A549 (cell line): ENCODE results near the gene ERICH2. TPM values are rescaled to one million over a fixed set of nuclear protein-coding genes. Genes with fewer than 3 reads are reported as not detected.

Experiments used
- ATAC-seq, 2 experiments: fragments of 200-7000 bp in 1 of 2; fragments of >200 bp in 1 of 2; cut with Nextera tagmentation in 1 of 2; cut with Tn5 transposase in 1 of 2; 3 replicates each; pipeline versions ENCODE4 v1.8.0 to v1.9.1; 2018 to 2020; ENCODE audit warnings: mild to moderate bottlenecking in 1 of 2, moderate library complexity in 1 of 2
- CTCF ChIA-PET: fragments of 300-600 bp; sonication (Branson Sonifier 250); formaldehyde crosslinking; extraction: SDS; loops from one replicate; lab custom pipeline; 2021; ENCODE audit warnings: antibody characterized with exemption, inconsistent platforms; lab: Yijun Ruan, JAX
- POLR2A ChIA-PET: fragments of 350-600 bp; formaldehyde crosslinking; extraction: SDS; loops from one replicate; lab custom pipeline; 2021; ENCODE audit warnings: antibody characterized with exemption, inconsistent platforms; lab: Yijun Ruan, JAX
- DNase-seq, 2 experiments: peaks; one replicate each; pipeline versions ENCODE4 v3.0.0 to v3.0.0-alpha.2; 2011 to 2016; ENCODE audit warnings: low read depth in 1 of 2, low spot score in 1 of 2
- FAIRE-seq: peaks from 2 replicates; lab custom pipeline; 2011; peaks lifted over from hg19 to GRCh38; lab: Jason Lieb, UNC
- H3K27ac ChIP-seq, 2 experiments: fragments of >200 bp; sonication (Bioruptor Twin); formaldehyde crosslinking; 3 replicates each; pipeline ENCODE4 v1.5.1; 2016 to 2017
- H3K4me1 ChIP-seq: fragments of >200 bp; sonication (Bioruptor Twin); formaldehyde crosslinking; 3 replicates; pipeline ENCODE4 v1.6.1; 2016
- H3K4me2 ChIP-seq: fragments of >200 bp; sonication (Bioruptor Twin); formaldehyde crosslinking; 3 replicates; pipeline ENCODE4 v1.6.1; 2016
- H3K4me3 ChIP-seq: fragments of >200 bp; sonication (Bioruptor Twin); formaldehyde crosslinking; 3 replicates; pipeline ENCODE4 v1.5.1; 2016
- H3K9me3 ChIP-seq: fragments of >200 bp; sonication (Bioruptor Twin); formaldehyde crosslinking; 3 replicates; pipeline ENCODE4 v1.6.1; 2016
- BHLHE40 ChIP-seq: IDR thresholded peaks from 2 replicates; pipeline ENCODE4 v1.6.1; 2012; ENCODE audit warnings: low read depth, low read length, inconsistent platforms
- CBX8 ChIP-seq: fragments of 200-600 bp; sonication (generic); IDR thresholded peaks from 2 replicates; pipeline ENCODE4 v1.6.1; 2016
- CHD2 ChIP-seq: fragments of 150-350 bp; IDR thresholded peaks from 2 replicates; pipeline ENCODE4 v1.6.1; 2014; ENCODE audit warnings: low read length; ENCODE audit not compliant: partially characterized antibody
- EHF ChIP-seq: fragments of 250-450 bp; sonication (Bioruptor Pico); IDR thresholded peaks from 2 replicates; pipeline ENCODE4 v1.5.0; 2020; ENCODE audit warnings: mild to moderate bottlenecking
- EHMT2 ChIP-seq: fragments of 200-600 bp; sonication (generic); IDR thresholded peaks from 2 replicates; pipeline ENCODE4 v1.6.1; 2016; ENCODE audit warnings: antibody characterized with exemption, low read depth, mild to moderate bottlenecking, moderate library complexity
- EP300 ChIP-seq, 2 experiments: fragments of >200 bp; sonication (Bioruptor Twin); formaldehyde crosslinking; IDR thresholded peaks; 2 replicates in 1 of 2; 3 replicates in 1 of 2; pipeline ENCODE4 v1.6.1; 2016 to 2017
- FOXS1 ChIP-seq: fragments of 250-450 bp; sonication (Bioruptor Pico); IDR thresholded peaks from 2 replicates; pipeline ENCODE4 v1.5.0; 2020; ENCODE audit warnings: mild to moderate bottlenecking, moderate library complexity
- GATA3 ChIP-seq: IDR thresholded peaks from 2 replicates; pipeline ENCODE4 v1.6.1; 2012; ENCODE audit warnings: borderline replicate concordance
- HES2 ChIP-seq: fragments of >200 bp; sonication (Bioruptor Twin); formaldehyde crosslinking; IDR thresholded peaks from 2 replicates; pipeline ENCODE4 v1.6.1; 2016
- HEYL ChIP-seq: fragments of 250-450 bp; sonication (Bioruptor Pico); IDR thresholded peaks from 2 replicates; pipeline ENCODE4 v1.8.0; 2021; ENCODE audit warnings: mild to moderate bottlenecking, moderate library complexity
- HMGXB4 ChIP-seq: fragments of 250-450 bp; sonication (Bioruptor Pico); IDR thresholded peaks from 2 replicates; pipeline ENCODE4 v1.5.0; 2021; ENCODE audit warnings: mild to moderate bottlenecking, moderate library complexity, borderline replicate concordance
- HOXB13 ChIP-seq: fragments of 250-450 bp; sonication (Bioruptor Pico); IDR thresholded peaks from 2 replicates; pipeline ENCODE4 v1.5.0; 2020; ENCODE audit warnings: low read depth, mild to moderate bottlenecking, moderate library complexity
- HOXB5 ChIP-seq: fragments of 250-450 bp; sonication (Bioruptor Pico); IDR thresholded peaks from 2 replicates; pipeline ENCODE4 v1.5.0; 2020; ENCODE audit warnings: mild to moderate bottlenecking, moderate library complexity
- KDM1A ChIP-seq: fragments of 200-600 bp; sonication (generic); IDR thresholded peaks from 2 replicates; pipeline ENCODE4 v1.6.1; 2016; ENCODE audit warnings: low read depth, mild to moderate bottlenecking
- MAFK ChIP-seq: fragments of 450-650 bp; IDR thresholded peaks from 2 replicates; pipeline ENCODE4 v1.6.1; 2014; ENCODE audit not compliant: partially characterized antibody
- MAZ ChIP-seq: fragments of 150-350 bp; IDR thresholded peaks from 2 replicates; pipeline ENCODE4 v1.6.1; 2014; ENCODE audit warnings: antibody characterized with exemption, low read depth, low read length, borderline replicate concordance
- MYC ChIP-seq: IDR thresholded peaks from 2 replicates; pipeline ENCODE4 v1.6.1; 2012; ENCODE audit warnings: mild to moderate bottlenecking, inconsistent platforms, low read length, improper control_type of control experiment, borderline replicate concordance
- NPAS2 ChIP-seq: fragments of 250-450 bp; sonication (Bioruptor Pico); IDR thresholded peaks from 2 replicates; pipeline ENCODE4 v1.8.0; 2022; ENCODE audit warnings: mild to moderate bottlenecking, moderate library complexity, borderline replicate concordance
- PHF8 ChIP-seq: fragments of 200-600 bp; sonication (generic); IDR thresholded peaks from 2 replicates; pipeline ENCODE4 v1.6.1; 2016; ENCODE audit warnings: low read depth, mild to moderate bottlenecking, antibody characterized with exemption, moderate library complexity, borderline replicate concordance
- RAD21 ChIP-seq, 2 experiments: fragments of >200 bp in 1 of 2; sonication (Bioruptor Twin) in 1 of 2; formaldehyde crosslinking in 1 of 2; IDR thresholded peaks in 1 of 2; conservative IDR thresholded peaks in 1 of 2; 2 replicates in 1 of 2; 3 replicates in 1 of 2; pipeline ENCODE4 v1.6.1; 2012 to 2018; ENCODE audit warnings: inconsistent platforms in 1 of 2
- RARB ChIP-seq: fragments of 250-450 bp; sonication (Bioruptor Pico); IDR thresholded peaks from 2 replicates; pipeline ENCODE4 v1.8.0; 2021; ENCODE audit warnings: mild to moderate bottlenecking, moderate library complexity
- RNF2 ChIP-seq: fragments of 200-600 bp; sonication (generic); IDR thresholded peaks from 2 replicates; pipeline ENCODE4 v1.6.1; 2016; ENCODE audit warnings: low read depth, mild to moderate bottlenecking, antibody characterized with exemption, moderate library complexity, borderline replicate concordance
- SMC3 ChIP-seq: fragments of >200 bp; sonication (Bioruptor Twin); formaldehyde crosslinking; IDR thresholded peaks from 3 replicates; pipeline ENCODE4 v1.6.1; 2018; ENCODE audit warnings: inconsistent platforms
- ZC3H11A ChIP-seq: fragments of 450-650 bp; IDR thresholded peaks from 2 replicates; pipeline ENCODE4 v1.6.1; 2014; ENCODE audit warnings: antibody characterized with exemption, mild to moderate bottlenecking
- ZFP36 ChIP-seq: fragments of 450-650 bp; IDR thresholded peaks from 2 replicates; pipeline ENCODE4 v1.6.1; 2014; ENCODE audit warnings: borderline replicate concordance; ENCODE audit not compliant: partially characterized antibody
- ZNF302 ChIP-seq: fragments of 250-450 bp; sonication (Bioruptor Pico); IDR thresholded peaks from 2 replicates; pipeline ENCODE4 v1.9.0; 2021; ENCODE audit warnings: inconsistent platforms, mild to moderate bottlenecking, moderate library complexity
- WGBS: methylation state at CpG from one replicate; pipeline ENCODE4 v1.1.6; 2017; ENCODE audit errors: missing lambda C conversion rate; 5-methylcytosine and 5-hydroxymethylcytosine counted together
- polyA plus RNA-seq, 4 experiments: library from polyadenylated mRNA; depleted of rRNA in 3 of 4; stranded (reverse); fragments of >200 nt; fragmentation: RNase III in 1 of 4; extraction: RNeasy Plus Mini Kit Qiagen cat#74134 plus additional on column Dnase treatment in 1 of 4; gene quantifications; 2 replicates in 3 of 4; 3 replicates in 1 of 4; pipeline ENCODE4 v1.2.3, GENCODE V29; 2011 to 2017
- TF ChIP-seq, protein P1 (sequence below): IDR thresholded peaks from 2 replicates; pipeline ENCODE4 v1.6.1; 2012
- TF ChIP-seq, protein P2 (sequence below): fragments of 250-450 bp; sonication (Bioruptor Pico); IDR thresholded peaks from 2 replicates; pipeline ENCODE4 v1.5.0; 2020; ENCODE audit warnings: low read depth, mild to moderate bottlenecking, moderate library complexity

Gene ERICH2
- polyA plus RNA-seq, 2 of the 4 experiments (the other 2 are of a cell fraction): not detected

- Histone ChIP-seq H3K4me1 (no peaks in the 10 kb centered on the region), H3K9me3 (no peaks in the 10 kb centered on the region), H3K4me2 (no peak overlapping the region)
- FAIRE-seq (no peak), DNase-seq (no peak), ATAC-seq (no peak)
- POLR2A ChIA-PET: no interaction called here
- TF ChIP-seq ZFP36 (no peak), HES2 (no peak), SMC3 (no peak), HEYL (CRISPR knock-in tag) (no peak), MAFK (no peak), KDM1A (no peak)
- TF ChIP-seq, all 56 proteins: peak for 0
- Histone ChIP-seq H3K4me3 (no peak overlapping the region), H3K27ac (no peak overlapping the region)
- CTCF ChIA-PET: interaction anchor here (1.8 kb wide), 1 partner anchor 18 kb away, joined by 5 read pairs; no protein-coding TSS in a partner anchor
- 32% methylated on average over 4 of the region's 4 CpGs for WGBS
These were observed 60.9 kb downstream of the ERICH2 start for GRCh38 chr2:170831115-170831514.

- no peak for FAIRE-seq
- H3K4me1 ChIP-seq: no peaks in the 10 kb centered on the region
- no peak overlapping the region for H3K4me2 ChIP-seq
- whole genome bisulfite sequencing: 50% methylated on average over 5 of the region's 5 CpGs
- TF ChIP-seq HOXB5 (CRISPR knock-in tag) (no peak), HOXB13 (CRISPR knock-in tag) (no peak), CBX8 (no peak), EP300 (IDR thresholded peaks at IDR 0.05) (no peak)
- TF ChIP-seq, all 56 proteins: peak for 0
- ATAC-seq: no peak
- Histone ChIP-seq H3K9me3 (no peaks in the 10 kb centered on the region), H3K27ac (no peak overlapping the region), H3K4me3 (no peak overlapping the region)
- CTCF ChIA-PET: interaction anchor here (0.6 to 1.2 kb wide), 3 partner anchors 12 to 24 kb away, joined by 3 read pairs; no protein-coding TSS in a partner anchor
- no peak for DNase-seq
- POLR2A ChIA-PET: no interaction called here
These were observed 65.8 kb downstream of the ERICH2 start for GRCh38 chr2:170836027-170836426.

GRCh38 chr2:170840717-170841210, 70.6 kb downstream of the ERICH2 start:
- FAIRE-seq: no peak

DNA sequence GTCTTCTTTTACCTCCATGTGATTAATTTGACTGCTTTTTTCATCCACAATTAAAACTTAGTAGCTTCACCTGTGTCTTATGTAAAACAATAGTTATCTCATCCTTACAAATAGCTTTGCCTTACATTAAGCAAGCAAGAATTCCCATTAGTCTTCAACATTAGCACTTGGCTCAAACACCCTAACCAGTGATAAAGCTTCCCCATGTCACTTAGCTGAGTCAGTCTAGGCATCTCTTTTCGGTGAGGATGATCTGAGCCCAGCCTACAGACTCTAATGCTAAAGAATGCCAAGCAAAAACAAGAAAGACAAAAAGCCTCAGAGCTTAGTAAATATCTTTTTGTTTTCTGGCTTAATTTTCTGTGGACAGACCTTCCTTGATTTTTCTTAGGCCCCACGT, 72.6 kb downstream of the ERICH2 start:
- TF ChIP-seq KDM1A: no peak
- TF ChIP-seq MAFK: no peak
- no peak for TF ChIP-seq RARB
- no peak for TF ChIP-seq HMGXB4
- Histone ChIP-seq H3K9me3 (0 out of 3 replicates have a peak, but pooled peaks cover 2% of the 10 kb centered on the region), H3K4me1 (no peaks in the 10 kb centered on the region), H3K27ac (no peak overlapping the region), H3K4me3 (no peak overlapping the region), H3K4me2 (no peak overlapping the region)
- CTCF ChIA-PET: interaction anchor here (0.6 to 4.5 kb wide), 4 partner anchors 20 to 387 kb away, joined by 3 to 18 read pairs (median 4); no protein-coding TSS in a partner anchor
- ATAC-seq: no peak
- WGBS: 21% methylated on average over 2 of the region's 2 CpGs
- POLR2A ChIA-PET: no interaction called here
- DNase-seq: no peak
- FAIRE-seq: no peak

More at GRCh38 chr2:170840717-170841210, 70.6 kb downstream of the ERICH2 start:
- Histone ChIP-seq H3K4me2 (no peak overlapping the region), H3K27ac (no peak overlapping the region), H3K9me3 (0 out of 3 replicates have a peak, but pooled peaks cover 2% of the 10 kb centered on the region), H3K4me1 (no peaks in the 10 kb centered on the region), H3K4me3 (no peak overlapping the region)
- no peak for TF ChIP-seq MYC
- TF ChIP-seq ZNF302 (CRISPR knock-in tag): no peak
- TF ChIP-seq GATA3: no peak
- TF ChIP-seq, protein P1, sequence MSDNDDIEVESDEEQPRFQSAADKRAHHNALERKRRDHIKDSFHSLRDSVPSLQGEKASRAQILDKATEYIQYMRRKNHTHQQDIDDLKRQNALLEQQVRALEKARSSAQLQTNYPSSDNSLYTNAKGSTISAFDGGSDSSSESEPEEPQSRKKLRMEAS: no peak
- TF ChIP-seq HOXB5 (CRISPR knock-in tag): no peak
- TF ChIP-seq NPAS2 (CRISPR knock-in tag): no peak
- TF ChIP-seq FOXS1: no peak
- no peak for TF ChIP-seq ZC3H11A
- no peak for TF ChIP-seq SMC3
- no peak for TF ChIP-seq EHMT2
- no peak for TF ChIP-seq BHLHE40
- TF ChIP-seq CHD2: no peak
- TF ChIP-seq MAZ: no peak
- TF ChIP-seq EHF (CRISPR knock-in tag): no peak
- TF ChIP-seq RAD21 (conservative IDR thresholded peaks at IDR 0.05 in 1 of 2, IDR thresholded peaks at IDR 0.05 in 1 of 2): no peak
- TF ChIP-seq, protein P2, sequence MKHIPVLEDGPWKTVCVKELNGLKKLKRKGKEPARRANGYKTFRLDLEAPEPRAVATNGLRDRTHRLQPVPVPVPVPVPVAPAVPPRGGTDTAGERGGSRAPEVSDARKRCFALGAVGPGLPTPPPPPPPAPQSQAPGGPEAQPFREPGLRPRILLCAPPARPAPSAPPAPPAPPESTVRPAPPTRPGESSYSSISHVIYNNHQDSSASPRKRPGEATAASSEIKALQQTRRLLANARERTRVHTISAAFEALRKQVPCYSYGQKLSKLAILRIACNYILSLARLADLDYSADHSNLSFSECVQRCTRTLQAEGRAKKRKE (CRISPR knock-in tag): no peak
- no peak for TF ChIP-seq RNF2
- no peak for TF ChIP-seq PHF8
- WGBS: 25% methylated on average over 4 of the region's 4 CpGs
- POLR2A ChIA-PET: no interaction called here
- ATAC-seq: no peak; a peak in 1 of 6 replicates
- no peak for DNase-seq
- CTCF ChIA-PET: interaction anchor here (1.2 kb wide), 1 partner anchor 9 kb away, joined by 3 read pairs; no protein-coding TSS in a partner anchor
